GM12872 (cell line): ENCODE results near the gene CFAP221.
A peak's percentile ranks its signal among the peaks of the same experiment; 100 is the strongest.

Experiments
- CTCF ChIP-seq: IDR thresholded peaks from 3 replicates; pipeline ENCODE4 v1.5.1; 2011; ENCODE audit warnings: low read depth, mild to moderate bottlenecking, low read length, moderate library complexity; ENCODE audit not compliant: insufficient read depth

Gene CFAP221

GRCh38 chr2:119516121-119516520, 28.1 kb upstream of the CFAP221 start:
- no peak for TF ChIP-seq CTCF

GRCh38 chr2:119517433-119517832, 26.8 kb upstream of the CFAP221 start:
- TF ChIP-seq CTCF, result peak; percentile 87

DNA sequence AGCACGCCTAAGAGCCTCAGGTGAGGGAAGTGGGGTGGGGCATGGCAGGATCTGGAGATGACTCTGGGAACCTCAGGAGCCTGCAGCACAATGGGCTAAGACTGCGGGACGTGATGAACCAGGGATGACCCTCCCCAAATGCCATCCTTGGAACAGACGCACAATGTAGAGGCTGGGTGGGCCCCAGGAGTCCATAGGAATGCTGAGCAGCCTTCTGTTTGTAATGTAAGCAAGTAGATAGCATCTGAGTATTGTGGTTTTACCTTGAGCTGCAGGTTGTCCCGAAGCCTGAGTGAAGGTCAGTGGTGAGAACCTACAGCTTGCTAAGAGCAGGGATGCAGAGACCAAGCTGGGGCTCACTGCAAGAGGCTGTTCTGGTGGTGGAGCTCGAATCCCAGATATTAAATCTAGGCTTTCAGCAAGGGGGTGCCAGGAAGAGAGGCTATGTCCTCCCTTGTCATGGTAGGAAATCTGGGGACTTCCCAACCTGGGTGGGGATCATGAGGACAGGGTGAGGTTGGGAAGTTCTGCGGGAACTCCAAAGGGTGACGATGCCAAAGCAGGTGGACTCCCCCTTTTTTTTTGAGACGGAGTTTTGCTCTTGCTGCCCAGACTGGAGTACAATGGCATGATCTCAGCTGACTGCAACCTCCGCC, 25.7 kb upstream of the CFAP221 start:
- no peak for TF ChIP-seq CTCF

DNA sequence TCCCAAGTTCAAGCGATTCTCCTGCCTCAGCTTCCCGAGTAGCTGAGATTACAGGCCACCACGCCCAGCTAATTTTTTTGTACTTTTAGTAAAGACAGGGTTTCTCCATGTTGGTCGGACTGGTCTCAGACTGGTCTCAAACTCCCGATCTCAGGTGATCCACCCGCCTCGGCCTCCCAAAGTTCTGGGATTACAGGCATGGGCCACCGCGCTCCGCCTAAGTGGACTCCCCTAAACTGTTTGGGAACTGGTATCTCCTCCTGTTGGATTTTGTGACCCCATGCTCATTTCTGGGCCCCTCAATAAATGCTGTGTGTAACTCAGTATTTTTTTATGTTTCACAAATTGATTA, 25.2 kb upstream of the CFAP221 start:
- TF ChIP-seq CTCF, result no peak

DNA sequence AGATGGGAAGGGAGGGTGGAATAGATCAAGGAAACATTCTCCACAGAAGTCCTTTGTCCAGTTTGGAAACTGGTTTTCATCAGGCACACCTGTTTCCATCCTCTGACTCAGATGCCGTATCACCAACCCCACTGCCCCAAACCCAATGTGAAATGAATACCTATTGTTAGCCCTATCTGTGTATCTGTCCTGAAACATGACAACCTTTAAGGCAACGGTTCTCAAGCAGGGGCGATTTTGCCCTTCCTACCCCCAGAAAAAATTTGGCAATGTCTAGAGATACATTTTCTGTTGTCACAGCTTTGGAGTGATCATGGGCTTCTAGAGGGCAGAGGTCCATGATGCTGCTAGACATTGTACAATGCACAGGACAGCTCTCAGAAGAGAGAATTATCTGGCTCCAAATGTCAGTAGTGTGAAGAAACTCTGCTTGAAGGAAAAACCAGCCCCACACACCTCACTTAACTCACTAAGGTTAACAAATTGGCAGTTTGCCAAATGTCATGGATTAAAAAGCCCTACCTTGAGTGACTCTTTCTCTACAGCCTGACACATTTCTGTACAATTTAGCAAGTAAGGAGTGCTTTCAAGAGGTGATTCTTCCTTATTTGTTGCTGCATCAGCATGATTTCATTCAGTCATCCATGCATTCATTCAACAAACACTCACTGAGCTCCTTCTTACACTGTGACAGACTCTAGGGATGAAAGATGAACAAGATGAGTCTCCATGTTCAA, 23.4 kb upstream of the CFAP221 start:
- TF ChIP-seq CTCF, result no peak

DNA sequence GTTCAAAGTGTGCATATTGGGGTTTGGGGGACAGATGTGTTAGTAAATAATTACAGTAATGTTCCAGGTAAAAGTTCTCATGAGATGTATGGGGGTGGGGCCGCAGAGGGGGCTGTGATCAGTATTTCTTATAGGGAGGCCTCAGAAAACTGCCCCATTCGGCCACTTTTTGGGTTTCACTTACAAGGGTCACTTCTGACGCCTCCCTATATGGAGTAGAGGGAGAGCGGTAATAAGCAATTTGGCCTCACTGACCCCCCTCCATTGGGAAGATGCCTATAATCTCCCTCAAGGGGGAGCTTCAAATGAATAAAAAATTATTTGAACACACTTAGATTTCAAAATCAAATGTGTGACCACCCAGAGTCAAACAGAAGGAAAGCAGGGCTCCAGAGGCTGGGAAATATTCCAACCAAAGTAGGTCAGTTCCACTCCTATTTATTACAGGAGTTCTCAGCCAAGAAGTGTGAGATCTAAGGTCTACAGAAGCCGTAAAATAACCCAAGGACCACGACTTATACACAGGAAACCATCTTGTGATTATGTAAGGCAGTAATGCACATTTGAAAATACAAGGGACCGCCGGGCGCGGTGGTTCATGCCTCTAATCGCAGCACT, 22.7 kb upstream of the CFAP221 start:
- no peak for TF ChIP-seq CTCF

DNA sequence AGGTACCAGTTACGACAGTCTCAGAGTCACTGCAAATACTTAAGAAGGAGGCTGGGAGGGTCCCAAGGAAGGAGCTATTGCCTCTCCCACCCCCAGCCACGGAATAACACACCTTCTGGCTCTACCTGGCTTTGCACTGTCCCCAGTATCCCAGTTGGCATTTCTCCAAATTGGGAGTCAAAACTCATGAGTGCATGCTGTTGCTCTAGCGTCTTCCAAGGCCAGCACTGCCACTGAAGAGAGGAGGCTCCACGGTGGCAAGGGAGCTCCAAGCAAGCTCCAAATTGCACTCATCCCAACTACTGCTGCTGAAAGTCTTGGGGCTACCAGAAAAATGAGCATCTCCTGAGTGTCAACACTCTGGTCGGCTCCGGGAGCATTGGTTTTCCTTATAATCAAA, 21.6 kb upstream of the CFAP221 start:
- TF ChIP-seq CTCF, result no peak
